Measurements from ENCODE around the gene ACBD6.

Gene ACBD6

GRCh38 chr1:180287988-180288705 is 214.2 kb downstream of the ACBD6 start:
- no peak for DNase-seq

- DNase-seq, result no peak
These were observed 216.0 kb downstream of the ACBD6 start for GRCh38 chr1:180286417-180286816.

- no peak for DNase-seq
These were observed 219.3 kb downstream of the ACBD6 start for GRCh38 chr1:180283098-180283497.

DNA sequence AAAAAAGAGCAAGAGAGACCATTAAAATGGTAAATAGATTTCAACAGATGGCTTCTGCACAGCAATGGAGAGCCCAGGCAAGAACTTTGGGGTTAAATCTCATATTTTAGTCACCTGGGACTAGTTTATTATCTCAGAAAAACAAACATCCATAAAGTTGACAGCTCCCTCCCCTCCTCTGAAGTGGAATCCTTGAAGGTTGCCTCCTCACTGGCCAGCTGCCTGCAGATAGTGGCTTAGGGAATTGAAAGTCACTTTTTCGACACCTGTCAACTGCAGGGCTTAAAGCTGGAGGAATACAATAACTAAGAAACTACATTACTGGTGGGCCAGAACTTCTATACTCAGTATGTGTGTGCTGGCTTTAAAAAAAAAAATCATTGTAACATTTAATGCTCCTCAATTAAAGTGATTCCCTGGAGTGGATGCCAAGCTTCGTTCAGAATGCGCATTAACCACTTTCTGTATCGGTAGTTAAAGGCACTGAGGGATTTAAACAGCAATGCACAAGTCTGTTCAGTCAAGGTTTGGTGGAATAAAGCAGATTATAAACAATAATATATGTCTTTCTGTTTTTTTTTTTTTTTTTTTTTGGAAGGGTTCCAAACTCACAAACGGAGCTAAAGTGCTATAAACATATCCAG is 219.9 kb downstream of the ACBD6 start:
- DNase-seq, result no peak

DNA sequence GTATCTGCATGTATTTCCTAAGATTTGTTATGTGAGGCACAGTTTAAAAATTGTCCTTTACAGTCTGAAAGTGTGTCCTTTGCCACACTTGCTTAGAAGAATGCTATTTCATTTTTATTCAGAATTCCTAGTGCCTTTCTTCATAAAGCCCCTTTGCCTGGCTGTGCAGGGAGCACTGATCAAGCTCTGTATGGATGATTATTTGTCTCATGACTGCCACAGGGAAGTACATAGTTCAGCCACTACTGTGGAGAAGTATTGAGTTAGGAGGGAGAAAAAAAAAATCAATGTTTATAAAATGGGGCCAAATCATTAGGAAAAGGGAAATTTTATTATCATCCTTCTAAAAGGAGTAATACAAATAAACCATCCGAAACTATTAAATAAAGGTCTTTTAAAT is 220.9 kb downstream of the ACBD6 start:
- DNase-seq, result no peak

- DNase-seq, result no peak
These were observed 221.8 kb downstream of the ACBD6 start for GRCh38 chr1:180280617-180281016.

DNA sequence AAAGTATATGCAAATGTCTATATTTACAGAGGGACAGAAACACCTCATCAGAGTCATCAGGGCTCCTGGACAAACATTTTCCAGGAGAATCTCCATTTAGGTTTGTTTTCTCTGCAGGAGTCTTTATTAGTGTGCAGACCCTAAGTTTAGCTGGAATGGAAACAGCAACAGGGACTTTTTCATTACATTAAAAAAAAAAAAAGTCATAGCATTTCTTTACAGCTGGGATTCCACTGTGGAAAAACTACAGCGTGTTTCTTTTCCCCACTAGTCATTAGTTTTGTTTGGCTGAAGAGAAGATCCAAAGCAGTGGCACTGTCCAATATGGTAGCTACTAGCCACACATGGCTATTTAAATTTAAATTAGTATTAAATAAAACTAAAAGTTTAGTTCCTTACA is 222.7 kb downstream of the ACBD6 start:
- DNase-seq, result no peak

DNA sequence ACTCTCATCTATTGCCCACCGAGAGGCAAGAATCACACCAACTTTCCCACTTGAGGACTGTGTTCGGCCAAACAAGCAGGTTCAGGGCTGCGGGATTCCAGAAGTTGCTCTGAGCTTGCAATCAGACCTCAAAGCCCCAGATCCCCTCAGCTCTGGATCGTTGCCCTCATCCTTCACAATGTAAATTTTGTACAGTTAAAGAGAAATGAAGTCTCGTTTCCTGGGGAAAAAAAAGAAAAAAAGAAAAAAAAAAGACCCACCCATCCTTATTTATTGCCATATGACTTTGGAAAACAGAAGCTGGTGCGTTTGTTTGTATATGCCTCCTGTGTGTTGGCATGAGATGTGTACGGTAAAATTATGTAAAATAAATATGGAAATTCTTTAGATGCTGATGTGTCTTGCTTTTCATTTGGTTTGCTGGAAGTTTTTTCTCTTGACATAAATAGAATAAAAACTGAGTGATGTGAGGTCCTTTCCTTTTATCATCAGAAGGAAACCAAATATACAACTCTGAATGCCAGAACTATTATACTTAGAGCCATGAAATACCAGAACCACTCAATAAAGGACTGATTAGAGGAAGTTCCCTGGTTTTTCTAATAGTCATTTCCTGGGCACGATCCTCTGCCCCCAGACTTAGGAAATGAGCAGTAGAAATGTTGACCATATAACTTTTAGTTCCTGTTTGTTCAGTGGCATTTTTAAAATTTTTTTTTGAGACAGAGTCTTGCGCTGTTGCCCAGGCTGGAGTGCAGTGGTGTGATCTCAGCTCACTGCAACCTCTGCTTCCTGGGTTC is 223.6 kb downstream of the ACBD6 start:
- DNase-seq, result no peak

DNA sequence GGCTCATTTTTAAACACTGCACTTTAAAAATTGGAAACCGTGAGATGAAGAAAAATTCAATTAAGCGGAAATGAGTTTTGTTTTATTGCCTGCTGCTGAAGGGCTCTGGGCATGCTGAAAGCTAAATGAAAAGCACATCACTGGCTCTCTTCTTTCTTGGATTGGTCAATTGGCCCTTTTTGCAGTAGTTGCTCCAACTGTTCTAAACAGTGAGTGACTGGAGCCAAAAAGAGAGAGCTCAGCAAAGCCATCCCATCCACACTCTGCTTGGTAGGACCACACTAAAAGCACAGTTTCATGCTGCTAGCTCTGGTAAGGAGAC is 224.2 kb downstream of the ACBD6 start:
- no peak for DNase-seq

DNA sequence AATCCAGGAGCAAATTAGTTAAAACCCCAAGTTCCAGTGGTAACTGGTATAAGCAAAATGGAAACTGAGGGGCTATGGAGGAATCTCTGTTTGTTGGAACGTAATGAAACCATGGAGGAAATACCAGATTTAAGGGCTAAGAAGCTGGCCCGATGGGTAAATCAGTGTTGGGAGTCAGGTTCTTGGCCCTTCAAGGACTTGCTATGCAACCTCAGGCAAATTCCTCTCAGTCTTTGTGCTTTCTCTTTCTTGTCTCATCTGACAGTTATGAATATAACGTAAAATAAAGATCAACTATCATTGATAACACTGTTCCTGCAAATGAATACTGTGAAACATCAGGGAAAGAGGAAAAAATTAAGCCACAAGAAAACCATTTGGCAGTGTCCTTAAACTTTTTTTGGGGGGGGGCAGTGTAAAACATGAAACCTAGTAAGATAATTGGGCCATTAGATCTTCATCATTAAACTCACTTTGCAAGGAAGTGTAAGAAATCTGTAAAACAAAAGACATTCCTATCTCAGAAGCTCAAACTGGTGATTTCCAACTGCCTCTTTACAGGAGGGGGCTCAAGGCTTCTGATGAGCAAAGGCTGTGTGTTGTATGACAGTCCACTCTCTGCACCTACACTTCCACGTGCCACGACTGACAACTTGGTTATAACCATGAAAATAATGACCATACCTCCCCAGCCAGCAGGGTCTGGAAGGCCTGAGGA is 224.7 kb downstream of the ACBD6 start:
- no peak for DNase-seq

DNA sequence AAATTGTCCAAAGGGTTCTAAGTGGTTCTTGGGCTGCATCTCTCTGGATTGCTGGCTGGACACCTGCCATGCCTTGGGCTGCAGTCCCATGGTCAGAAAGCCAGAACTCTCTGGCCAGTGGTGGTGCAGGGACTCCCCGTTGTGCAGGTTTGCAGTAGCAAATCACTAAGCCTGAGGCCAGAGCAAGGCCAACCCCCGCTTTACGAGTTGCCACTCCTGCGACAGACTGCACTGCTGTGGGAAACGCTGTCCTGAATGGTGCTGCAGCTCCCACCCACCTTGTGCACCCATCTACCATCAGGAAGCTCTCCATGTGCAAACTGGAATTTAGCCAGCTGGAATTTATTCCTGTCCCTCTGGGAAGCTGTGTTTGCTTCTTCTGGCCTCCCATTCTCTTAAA is 226.7 kb downstream of the ACBD6 start:
- no peak for DNase-seq

DNA sequence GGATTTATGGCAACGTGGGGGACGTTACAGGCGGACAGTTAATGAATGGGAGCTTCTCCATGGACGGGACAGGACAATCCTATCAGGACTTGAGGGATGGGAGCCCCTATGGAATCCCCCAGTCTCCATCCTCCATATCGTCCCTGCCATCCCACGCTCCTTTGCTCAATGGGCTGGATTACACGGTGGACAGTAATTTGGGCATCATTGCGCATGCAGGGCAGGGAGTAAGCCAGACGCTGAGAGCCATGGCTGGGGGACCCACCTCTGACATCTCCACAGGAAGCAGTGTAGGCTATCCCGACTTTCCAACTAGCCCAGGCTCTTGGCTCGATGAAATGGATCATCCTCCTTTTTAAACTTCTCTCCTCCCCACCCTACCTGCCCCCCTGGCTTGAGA is 228.2 kb downstream of the ACBD6 start:
- DNase-seq, result no peak

GRCh38 chr1:180273066-180273465 is 229.3 kb downstream of the ACBD6 start:
- DNase-seq, result no peak

DNA sequence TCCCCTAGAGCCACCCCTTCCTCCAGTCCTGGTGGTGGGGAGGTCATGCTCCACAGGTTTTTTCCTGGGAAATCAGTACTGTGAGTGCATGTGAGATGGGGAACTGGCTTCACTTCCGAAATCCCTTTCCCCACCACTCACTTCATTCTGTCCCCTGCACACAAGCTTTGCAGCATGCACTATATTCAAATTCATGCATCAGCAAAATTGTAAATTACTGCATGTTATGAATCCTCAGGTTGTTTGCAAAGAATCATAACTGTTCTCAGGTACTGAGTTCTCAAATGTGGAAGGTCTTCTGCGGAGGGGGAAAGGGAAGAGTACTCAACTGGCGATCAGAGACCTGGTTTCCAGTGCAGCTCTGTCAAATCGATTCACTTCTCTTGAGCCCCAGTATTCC is 230.0 kb downstream of the ACBD6 start:
- no peak for DNase-seq

DNA sequence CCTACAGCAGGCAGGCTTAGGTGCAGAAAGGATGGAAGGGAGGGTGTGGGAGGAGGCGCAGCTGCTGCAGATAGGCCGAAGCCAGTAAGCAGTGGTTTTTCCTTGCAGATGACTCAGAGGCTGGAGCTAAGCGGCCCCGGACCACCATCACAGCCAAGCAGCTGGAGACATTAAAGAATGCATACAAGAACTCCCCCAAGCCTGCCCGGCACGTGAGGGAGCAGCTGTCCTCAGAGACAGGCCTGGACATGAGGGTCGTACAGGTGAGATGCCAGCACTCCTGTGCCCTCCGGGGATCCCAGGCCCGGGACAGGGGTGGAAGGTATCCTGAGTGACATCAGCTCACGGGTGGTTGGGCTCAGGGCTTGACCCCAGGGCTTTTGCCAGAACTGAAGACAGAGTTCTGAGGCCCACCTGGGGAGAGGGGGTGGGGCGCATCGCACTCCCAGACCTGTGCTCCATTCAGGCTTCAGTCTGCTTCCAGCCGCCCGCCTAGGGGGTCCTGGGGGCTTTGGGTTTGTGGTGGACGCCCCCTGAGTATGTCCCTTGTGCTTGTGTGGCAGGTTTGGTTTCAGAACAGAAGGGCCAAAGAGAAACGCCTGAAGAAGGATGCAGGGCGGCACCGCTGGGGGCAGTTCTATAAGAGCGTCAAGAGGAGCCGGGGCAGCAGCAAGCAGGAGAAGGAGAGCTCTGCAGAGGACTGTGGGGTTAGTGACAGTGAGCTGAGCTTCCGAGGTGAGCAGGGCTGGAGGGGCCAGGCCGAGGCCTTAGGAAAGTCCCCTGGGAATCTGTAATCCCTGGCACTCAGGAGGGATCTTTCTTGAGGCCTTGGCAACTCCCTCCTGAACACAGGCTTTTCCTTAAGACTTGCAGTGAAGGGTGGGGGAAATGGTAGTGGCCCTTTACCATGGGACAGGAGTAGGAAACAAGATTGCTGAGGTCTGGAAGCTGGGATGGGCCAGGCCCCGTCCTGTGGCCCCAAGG is 230.8 kb downstream of the ACBD6 start:
- no peak for DNase-seq

DNA sequence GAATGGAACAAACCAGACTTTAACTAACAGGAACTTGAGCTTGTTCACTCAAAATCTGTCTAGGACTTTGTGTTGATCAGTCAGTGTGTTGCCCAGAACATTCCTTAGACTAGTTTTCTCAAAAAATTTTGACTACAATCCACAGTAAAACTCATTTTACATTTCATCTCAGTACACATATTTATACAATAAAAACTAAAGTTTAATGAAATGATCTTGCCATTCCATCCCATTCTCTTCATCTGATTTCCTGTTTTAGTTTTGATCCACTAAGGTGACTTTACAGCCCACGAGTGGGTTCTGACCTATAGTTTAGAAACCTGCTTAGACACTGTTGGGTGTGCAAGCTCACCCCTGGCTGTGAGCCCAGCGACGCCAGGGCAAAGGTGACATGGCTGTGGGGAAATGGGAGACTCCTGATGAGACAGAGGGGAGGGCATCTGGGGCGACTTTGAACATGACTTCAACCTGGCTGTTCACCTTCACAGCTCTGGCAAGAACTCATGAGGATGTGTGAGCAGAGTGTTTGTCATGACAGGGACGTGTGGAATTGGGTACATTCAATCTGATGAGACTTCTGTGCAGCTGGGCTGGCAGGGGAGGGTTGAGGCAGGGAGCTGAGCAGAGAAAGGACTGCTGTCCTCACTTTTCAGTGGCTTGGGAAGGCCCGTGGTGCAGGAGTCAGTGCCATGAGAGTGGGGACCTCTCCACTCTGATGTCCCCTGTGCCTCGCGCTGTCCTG is 231.7 kb downstream of the ACBD6 start:
- no peak for DNase-seq

GRCh38 chr1:180269645-180270529 is 232.5 kb downstream of the ACBD6 start:
- no peak for DNase-seq

DNA sequence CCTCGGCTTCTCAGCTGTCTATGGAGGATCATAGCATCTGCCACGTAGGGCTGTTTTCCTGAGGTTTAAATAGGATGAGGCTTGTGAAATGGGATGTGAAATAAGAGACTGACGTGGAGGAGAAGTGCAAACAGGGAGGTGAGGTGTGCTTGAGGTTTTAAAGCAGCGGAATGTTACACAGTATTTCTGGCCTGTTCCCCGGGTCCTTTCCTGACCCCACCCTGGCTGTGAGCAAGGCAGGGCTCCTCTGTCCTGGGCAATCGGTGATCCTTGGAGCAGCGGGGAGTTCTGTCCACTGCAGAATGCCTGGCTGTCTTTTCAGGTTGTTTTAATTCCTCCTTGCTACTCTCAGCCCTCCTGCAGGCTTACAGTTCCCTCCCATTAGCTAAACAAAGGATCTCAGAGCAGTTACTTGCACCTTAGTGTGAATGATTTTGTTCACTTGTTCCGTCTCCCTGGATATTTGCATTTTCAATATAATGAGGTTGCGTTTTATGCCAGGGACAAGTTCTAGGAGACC is 233.8 kb downstream of the ACBD6 start:
- DNase-seq, result no peak

GRCh38 chr1:180267761-180268555 is 234.4 kb downstream of the ACBD6 start:
- no peak for DNase-seq
